ENCODE measurements around the gene CLEC18B.
"Not testable (repeated sequence)": the region's sequence is repeated elsewhere in the genome, so short reads cannot be mapped to it uniquely, and the experiment has no call there.

Gene CLEC18B

GRCh38 chr16:74420612-74421481 lies at the start of gene CLEC18B:
TSS of gene CLEC18B (minus strand) at chr16:74421478. CDS start at chr16:74421270, 208 bp downstream.
- DNase-seq (ENCODE audit: low spot score); in situ Hi-C loops (cut with MboI; ENCODE audit: low pct_unique_long_range_greater_than_20kb, low sequenced_read_pairs, unreplicated experiment): not testable (repeated sequence)

GRCh38 chr16:74469946-74470478 lies 48.7 kb upstream of the CLEC18B start:
- in situ Hi-C loops (cut with MboI; ENCODE audit: low pct_unique_long_range_greater_than_20kb, low sequenced_read_pairs, unreplicated experiment), result no loop called here
- DNase-seq (ENCODE audit: low spot score), result no peak
- TF ChIP-seq CTCF (IDR thresholded peaks at IDR 0.05; ENCODE audit: extremely low read depth, insufficient read depth, missing control alignments), result no peak

GRCh38 chr16:74468807-74469525 lies 47.7 kb upstream of the CLEC18B start:
- DNase-seq (ENCODE audit: low spot score), result no peak
- in situ Hi-C loops (cut with MboI; ENCODE audit: low pct_unique_long_range_greater_than_20kb, low sequenced_read_pairs, unreplicated experiment), result no loop called here
- no peak for TF ChIP-seq CTCF (IDR thresholded peaks at IDR 0.05; ENCODE audit: extremely low read depth, insufficient read depth, missing control alignments)

- DNase-seq (ENCODE audit: low spot score), result peak; percentile 36
- TF ChIP-seq CTCF (IDR thresholded peaks at IDR 0.05; ENCODE audit: extremely low read depth, insufficient read depth, missing control alignments), result no peak
- in situ Hi-C loops (cut with MboI; ENCODE audit: low pct_unique_long_range_greater_than_20kb, low sequenced_read_pairs, unreplicated experiment), result no loop called here
These were observed 45.6 kb upstream of the CLEC18B start for GRCh38 chr16:74466872-74467271.

GRCh38 chr16:74465851-74466685 lies 44.8 kb upstream of the CLEC18B start:
- in situ Hi-C loops (cut with MboI; ENCODE audit: low pct_unique_long_range_greater_than_20kb, low sequenced_read_pairs, unreplicated experiment), result no loop called here
- TF ChIP-seq CTCF (IDR thresholded peaks at IDR 0.05; ENCODE audit: extremely low read depth, insufficient read depth, missing control alignments), result no peak
- DNase-seq (ENCODE audit: low spot score), result no peak

- in situ Hi-C loops (cut with MboI; ENCODE audit: low pct_unique_long_range_greater_than_20kb, low sequenced_read_pairs, unreplicated experiment), result no loop called here
- DNase-seq (ENCODE audit: low spot score), result no peak
- TF ChIP-seq CTCF (IDR thresholded peaks at IDR 0.05; ENCODE audit: extremely low read depth, insufficient read depth, missing control alignments), result no peak
These were observed 44.0 kb upstream of the CLEC18B start for GRCh38 chr16:74465281-74465680.
